SK-N-SH (cell line): ENCODE data around the gene FOXK2. TPM values are rescaled to one million over a fixed set of nuclear protein-coding genes. Genes with fewer than 3 reads are reported as not detected.
A peak's percentile ranks its signal among the peaks of the same experiment; 100 is the strongest.

ENCODE experiments used
- CTCF ChIA-PET: fragments of 300-600, 350-600 bp; formaldehyde crosslinking; extraction: SDS; loops from one replicate; lab custom pipeline; 2021; lab: Yijun Ruan, JAX
- POLR2A ChIA-PET: fragments of 350-600 bp; sonication (Branson Sonifier 250); formaldehyde crosslinking; extraction: SDS; loops from one replicate; lab custom pipeline; 2020; ENCODE audit warnings: antibody characterized with exemption, inconsistent platforms; lab: Yijun Ruan, JAX
- DNase-seq: peaks from one replicate; pipeline ENCODE4 v3.0.0; 2012
- H2AFZ ChIP-seq: fragments of 200-600 bp; sonication (generic); 2 replicates; pipeline ENCODE4 v1.8.1; 2016; ENCODE audit warnings: antibody characterized with exemption, mild to moderate bottlenecking, low read depth
- H3F3A ChIP-seq: fragments of 200-600 bp; sonication (generic); replicated peaks from 2 replicates; pipeline ENCODE3; 2016; ENCODE audit warnings: antibody characterized with exemption, mild to moderate bottlenecking; ENCODE audit not compliant: insufficient read depth
- H3K27ac ChIP-seq, 2 experiments: fragments of 200-500 bp in 1 of 2; fragments of 200-600 bp in 1 of 2; sonication (Bioruptor generic) in 1 of 2; sonication (generic), shearing (Covaris generic) in 1 of 2; 2 replicates each; pipeline versions ENCODE4 v1.5.1 to v1.6.1; 2014 to 2016; ENCODE audit warnings: low read depth in 2 of 2, inconsistent platforms in 1 of 2, low read length in 1 of 2, mild to moderate bottlenecking in 1 of 2, mixed read lengths in 1 of 2
- H3K27me3 ChIP-seq: fragments of 200-600 bp; sonication (generic), shearing (Covaris generic); 2 replicates; pipeline ENCODE4 v1.6.1; 2016; ENCODE audit warnings: mixed run types; ENCODE audit not compliant: insufficient read depth
- H3K36me3 ChIP-seq, 2 experiments: fragments of 200-500 bp in 1 of 2; fragments of 200-600 bp in 1 of 2; sonication (Bioruptor generic) in 1 of 2; sonication (generic) in 1 of 2; replicated peaks in 1 of 2; 2 replicates each; pipeline versions ENCODE3 to v1.5.1; 2014 to 2016; ENCODE audit warnings: low read length in 1 of 2, mild to moderate bottlenecking in 1 of 2; ENCODE audit not compliant: insufficient read depth in 2 of 2, control insufficient read depth in 1 of 2
- H3K4me1 ChIP-seq, 2 experiments: fragments of 200-500 bp in 1 of 2; fragments of 200-600 bp in 1 of 2; sonication (Bioruptor generic) in 1 of 2; sonication (generic), shearing (Covaris generic) in 1 of 2; 2 replicates each; pipeline versions ENCODE4 v1.5.1 to v1.6.1; 2014 to 2016; ENCODE audit warnings: low read depth in 1 of 2, low read length in 1 of 2, mixed run types in 1 of 2; ENCODE audit not compliant: insufficient read depth in 2 of 2, control insufficient read depth in 1 of 2
- H3K4me2 ChIP-seq: fragments of 200-600 bp; sonication (generic), shearing (Covaris generic); 2 replicates; pipeline ENCODE4 v1.6.1; 2017; ENCODE audit warnings: mixed run types
- H3K4me3 ChIP-seq, 2 experiments: fragments of 200-500 bp in 1 of 2; fragments of 200-600 bp in 1 of 2; sonication (Bioruptor generic) in 1 of 2; sonication (generic), shearing (Covaris generic) in 1 of 2; 2 replicates each; pipeline versions ENCODE4 v1.5.1 to v1.8.1; 2014 to 2016; ENCODE audit warnings: low read depth in 2 of 2, inconsistent platforms in 1 of 2, low read length in 1 of 2, mild to moderate bottlenecking in 1 of 2, mixed read lengths in 1 of 2, moderate library complexity in 1 of 2
- H3K79me2 ChIP-seq: fragments of 200-600 bp; sonication (generic); 2 replicates; pipeline ENCODE4 v1.8.1; 2017; ENCODE audit warnings: mild to moderate bottlenecking; ENCODE audit not compliant: insufficient read depth
- H3K9ac ChIP-seq: fragments of 200-600 bp; sonication (generic); 2 replicates; pipeline ENCODE4 v1.6.1; 2017; ENCODE audit warnings: mixed run types
- H3K9me2 ChIP-seq: fragments of 200-600 bp; sonication (generic); 2 replicates; pipeline ENCODE4 v1.6.1; 2017; ENCODE audit warnings: mixed run types
- H3K9me3 ChIP-seq: fragments of 200-600 bp; sonication (generic); 2 replicates; pipeline ENCODE4 v1.6.1; 2017; ENCODE audit warnings: mixed run types, mild to moderate bottlenecking, moderate library complexity
- H4K20me1 ChIP-seq: fragments of 200-600 bp; sonication (generic); 2 replicates; pipeline ENCODE4 v1.6.1; 2017; ENCODE audit warnings: mild to moderate bottlenecking, mixed run types; ENCODE audit not compliant: insufficient read depth
- CHD2 ChIP-seq: fragments of 150-350 bp; IDR thresholded peaks from 2 replicates; pipeline ENCODE4 v1.6.1; 2018; ENCODE audit warnings: low read length; ENCODE audit not compliant: partially characterized antibody
- EP300 ChIP-seq, 2 experiments: IDR thresholded peaks; 2 replicates each; pipeline versions ENCODE4 v1.4.0 to v1.6.1; 2012; ENCODE audit warnings: borderline replicate concordance in 1 of 2, low read depth in 1 of 2, low read length in 1 of 2
- FOSL2 ChIP-seq: IDR thresholded peaks from 2 replicates; pipeline ENCODE4 v1.4.0; 2012; ENCODE audit warnings: low read depth, mild to moderate bottlenecking, moderate library complexity, borderline replicate concordance
- GATA2 ChIP-seq: sonication (generic); formaldehyde crosslinking; IDR thresholded peaks from 2 replicates; pipeline ENCODE4 v1.5.0; 2020; ENCODE audit warnings: mild to moderate bottlenecking, missing genetic modification reagents
- IRF3 ChIP-seq: fragments of 150-350 bp; IDR thresholded peaks from 2 replicates; pipeline ENCODE4 v1.6.1; 2016; ENCODE audit warnings: mild to moderate bottlenecking, low read depth, low read length
- MAX ChIP-seq: IDR thresholded peaks from 2 replicates; pipeline ENCODE4 v1.4.0; 2012; ENCODE audit warnings: low read depth
- MXI1 ChIP-seq: IDR thresholded peaks from 2 replicates; pipeline ENCODE4 v1.6.1; 2012; ENCODE audit warnings: mild to moderate bottlenecking, low read depth, low read length, improper control_type of control experiment
- PBX3 ChIP-seq: IDR thresholded peaks from 2 replicates; pipeline ENCODE4; 2012
- RFX5 ChIP-seq: IDR thresholded peaks from 2 replicates; pipeline ENCODE4 v1.6.1; 2012; ENCODE audit warnings: mild to moderate bottlenecking, improper control_type of control experiment, low read length
- SIN3A ChIP-seq: IDR thresholded peaks from 2 replicates; pipeline ENCODE4 v1.6.1; 2012; ENCODE audit warnings: low read depth, mild to moderate bottlenecking, low read length, moderate library complexity, borderline replicate concordance
- SMC3 ChIP-seq: IDR thresholded peaks from 2 replicates; pipeline ENCODE4 v1.6.1; 2012; ENCODE audit warnings: low read depth, low read length, improper control_type of control experiment
- TEAD4 ChIP-seq: IDR thresholded peaks from 2 replicates; pipeline ENCODE4 v1.4.0; 2012; ENCODE audit warnings: mild to moderate bottlenecking, borderline replicate concordance; ENCODE audit not compliant: insufficient read depth
- USF2 ChIP-seq: fragments of 150-350 bp; IDR thresholded peaks from 2 replicates; pipeline ENCODE4 v1.6.1; 2017; ENCODE audit warnings: antibody characterized with exemption, low read length, low read depth, borderline replicate concordance
- ZBTB33 ChIP-seq: IDR thresholded peaks from 2 replicates; pipeline ENCODE4 v1.4.0; 2012; ENCODE audit warnings: low read depth, borderline replicate concordance
- WGBS: methylation state at CpG from one replicate; pipeline ENCODE4 v1.1.6; 2017; ENCODE audit warnings: low lambda C conversion rate; 5-methylcytosine and 5-hydroxymethylcytosine counted together
- polyA plus RNA-seq, 3 experiments: library from polyadenylated mRNA; depleted of rRNA; stranded (reverse); fragments of >200 nt; gene quantifications; 2 replicates each; pipeline ENCODE4 v1.2.3, GENCODE V29; 2012

FOXK2 gene
- polyA plus RNA-seq, 1 of the 3 experiments (the other 2 are of a cell fraction): 36.4 TPM

- no peak for TF ChIP-seq USF2
- no peak for TF ChIP-seq MAX
- TF ChIP-seq RFX5: 0 out of 2 replicates have a peak, but pooled peaks have one; percentile 48
- TF ChIP-seq ZBTB33: no peak
- 0 out of 2 replicates have a peak, but pooled peaks have one; percentile 17 for TF ChIP-seq PBX3
- TF ChIP-seq MXI1: peak; percentile 86; the same call in 1 of the 2 replicates
- peak; percentile 74 for TF ChIP-seq SMC3
Observed at GRCh38 chr17:82528484-82529265, 9.1 kb downstream of the FOXK2 start (continued).

GRCh38 chr17:82529914-82530300 is 10.4 kb downstream of the FOXK2 start:
- TF ChIP-seq IRF3 (no peak), CHD2 (no peak), FOSL2 (no peak), MXI1 (no peak), EP300 (IDR thresholded peaks at IDR 0.05; ENCODE audit: borderline replicate concordance in 1 of 2, low read depth in 1 of 2, low read length in 1 of 2) (no peak), RFX5 (no peak), SIN3A (no peak), GATA2 (no peak), TEAD4 (no peak)
- Histone ChIP-seq H3F3A (peaks cover 43% of the 10 kb centered on the region), H3K4me1 (peaks cover 29 to 30% of the 10 kb centered on the region in 2 experiments), H3K36me3 (no peaks in the 10 kb centered on the region), H3K4me2 (peak overlapping the region; percentile 56; the same call in 1 of the 2 replicates), H3K27me3 (no peaks in the 10 kb centered on the region), H3K27ac (peak overlapping the region in 1 of 2 experiments; percentile 63; a peak in 2 of 4 replicates), H2AFZ (no peak overlapping the region), H4K20me1 (peaks cover 92% of the 10 kb centered on the region), H3K9me2 (no peaks in the 10 kb centered on the region), H3K9me3 (no peaks in the 10 kb centered on the region), H3K79me2 (peaks cover 100% of the 10 kb centered on the region), H3K4me3 (no peak overlapping the region), H3K9ac (peak overlapping the region; percentile 3; the same call in 1 of the 2 replicates)
- ChIA-PET CTCF (interaction anchor here (1.0 to 5.4 kb wide), 12 partner anchors 8 to 286 kb away, joined by 3 to 35 read pairs (median 4); partner anchors contain the start of gene FOXK2), POLR2A (no interaction called here)
- 90% methylated on average over 9 of the region's 9 CpGs for WGBS
- DNase-seq: no peak
